Aorta (tissue), 4 donors: ENCODE measurements around the gene PTPRCAP. TPM values are rescaled to one million over a fixed set of nuclear protein-coding genes. Genes with fewer than 3 reads are reported as not detected.

Experiments used
- polyA plus RNA-seq, 2 donors: library from polyadenylated mRNA; stranded (reverse); fragments of 200-250 nt; gene quantifications; one replicate each; pipeline ENCODE4 v1.2.3, GENCODE V29; 2013
- total RNA-seq, 2 donors: library from RNA; stranded (reverse); fragmentation: NEBNext Ultra II Directional; extraction: Animal tissue kit (Norgen Biotek cat#: 25700); gene quantifications; one replicate each; pipeline ENCODE4 v1.2.1, GENCODE V29; 2021
- donor health status: healthy with polysubstance abuse.
- donor health status: Bipolar disorder and iron deficiency.
- donor health status: DM: no; HTN: no; CAD: no.
- donor health status: DM: yes; HTN: yes; CAD: no.

PTPRCAP gene
- total and polyA plus RNA-seq, 4 donors: 2.0 to 13.8 (median 3.8) TPM

Other genes starting within 250 kb of the PTPRCAP start
- 10 to 100 TPM; 53.8 to 77.6 TPM for gene GRK2, start 171.2 kb downstream of the PTPRCAP start, total RNA-seq
- gene GRK2, start 171.2 kb downstream of the PTPRCAP start, polyA plus RNA-seq: 10 to 100 TPM; 29.3 to 53.6 TPM
- 10 to 100 TPM; 43.2 to 96.1 TPM for gene ANKRD13D, start 148.4 kb downstream of the PTPRCAP start, total RNA-seq
- gene ANKRD13D, start 148.4 kb downstream of the PTPRCAP start, polyA plus RNA-seq: 100 to 1,000 TPM in 1 of 2 donors, 10 to 100 TPM in 1; 16.8 to 100 TPM
- gene SSH3, start 134.2 kb downstream of the PTPRCAP start, total RNA-seq: 10 to 100 TPM; 27.3 to 37.0 TPM
- 10 to 100 TPM; 13.3 to 24.1 TPM for gene SSH3, start 134.2 kb downstream of the PTPRCAP start, polyA plus RNA-seq
- 10 to 100 TPM; 82.7 to 85.1 TPM for gene POLD4, start 84.1 kb downstream of the PTPRCAP start, total RNA-seq
- 100 to 1,000 TPM; 175 to 338 TPM for gene POLD4, start 84.1 kb downstream of the PTPRCAP start, polyA plus RNA-seq
- gene CLCF1, start 64.1 kb downstream of the PTPRCAP start, total RNA-seq: 10 to 100 TPM in 1 of 2 donors, 1 to 10 TPM in 1; 7.7 to 12.0 TPM
- gene CLCF1, start 64.1 kb downstream of the PTPRCAP start, polyA plus RNA-seq: 10 to 100 TPM in 1 of 2 donors, 1 to 10 TPM in 1; 2.6 to 19.5 TPM
- 10 to 100 TPM; 14.6 to 25.1 TPM for gene RAD9A, start 45.7 kb downstream of the PTPRCAP start, total RNA-seq
- 10 to 100 TPM in 1 of 2 donors, 1 to 10 TPM in 1; 8.8 to 56.2 TPM for gene RAD9A, start 45.7 kb downstream of the PTPRCAP start, polyA plus RNA-seq
- gene PPP1CA, start 35.8 kb downstream of the PTPRCAP start, total RNA-seq: 10 to 100 TPM; 61.7 to 64.8 TPM
- 10 to 100 TPM; 79.6 to 92.0 TPM for gene PPP1CA, start 35.8 kb downstream of the PTPRCAP start, polyA plus RNA-seq
- 1 to 10 TPM; 4.2 to 9.5 TPM for gene TBC1D10C, start 33.6 kb downstream of the PTPRCAP start, total RNA-seq
- 1 to 10 TPM; 1.9 to 2.3 TPM for gene TBC1D10C, start 33.6 kb downstream of the PTPRCAP start, polyA plus RNA-seq
- 1 to 10 TPM; 7.0 to 9.3 TPM for gene CARNS1, start 22.0 kb downstream of the PTPRCAP start, total RNA-seq
- gene CARNS1, start 22.0 kb downstream of the PTPRCAP start, polyA plus RNA-seq: 1 to 10 TPM in 1 of 2 donors, under 1 TPM in 1; 0.38 to 8.1 TPM
- 10 to 100 TPM; 30.8 to 37.7 TPM for gene RPS6KB2, start 9.2 kb downstream of the PTPRCAP start, total RNA-seq
- gene RPS6KB2, start 9.2 kb downstream of the PTPRCAP start, polyA plus RNA-seq: 10 to 100 TPM; 38.2 to 84.8 TPM
- 10 to 100 TPM; 77.6 to 79.6 TPM for gene CORO1B, start 5.8 kb upstream of the PTPRCAP start, total RNA-seq
- gene CORO1B, start 5.8 kb upstream of the PTPRCAP start, polyA plus RNA-seq: 10 to 100 TPM; 45.7 to 96.7 TPM
- not detected for gene GPR152, start 15.0 kb upstream of the PTPRCAP start, total RNA-seq
- gene GPR152, start 15.0 kb upstream of the PTPRCAP start, polyA plus RNA-seq: not detected
- 1 to 10 TPM; 2.4 TPM for gene CABP4, start 17.7 kb upstream of the PTPRCAP start, total RNA-seq
- 1 to 10 TPM in 1 of 2 donors, under 1 TPM in 1; 0.33 to 3.9 TPM for gene CABP4, start 17.7 kb upstream of the PTPRCAP start, polyA plus RNA-seq
- gene TMEM134, start 31.6 kb upstream of the PTPRCAP start, total RNA-seq: 10 to 100 TPM; 34.1 to 37.6 TPM
- 10 to 100 TPM; 20.0 to 63.2 TPM for gene TMEM134, start 31.6 kb upstream of the PTPRCAP start, polyA plus RNA-seq
- gene AIP, start 45.3 kb upstream of the PTPRCAP start, total RNA-seq: 10 to 100 TPM; 61.2 to 63.1 TPM
- 100 to 1,000 TPM; 105 to 141 TPM for gene AIP, start 45.3 kb upstream of the PTPRCAP start, polyA plus RNA-seq
- 10 to 100 TPM; 40.5 to 48.8 TPM for gene PITPNM1, start 67.7 kb upstream of the PTPRCAP start, total RNA-seq
- 10 to 100 TPM; 11.8 to 22.5 TPM for gene PITPNM1, start 67.7 kb upstream of the PTPRCAP start, polyA plus RNA-seq
- 10 to 100 TPM; 40.8 to 65.6 TPM for gene CDK2AP2, start 70.5 kb upstream of the PTPRCAP start, total RNA-seq
- 100 to 1,000 TPM in 1 of 2 donors, 10 to 100 TPM in 1; 87.3 to 105 TPM for gene CDK2AP2, start 70.5 kb upstream of the PTPRCAP start, polyA plus RNA-seq
- gene CABP2, start 85.8 kb upstream of the PTPRCAP start, total RNA-seq: not detected
- gene CABP2, start 85.8 kb upstream of the PTPRCAP start, polyA plus RNA-seq: not detected
- gene GSTP1, start 146.1 kb upstream of the PTPRCAP start, total RNA-seq: 100 to 1,000 TPM; 371 to 432 TPM
- gene GSTP1, start 146.1 kb upstream of the PTPRCAP start, polyA plus RNA-seq: 100 to 1,000 TPM; 559 to 782 TPM
- gene NDUFV1, start 169.3 kb upstream of the PTPRCAP start, total RNA-seq: 100 to 1,000 TPM; 113 to 123 TPM
- 100 to 1,000 TPM; 104 to 295 TPM for gene NDUFV1, start 169.3 kb upstream of the PTPRCAP start, polyA plus RNA-seq
- 1 to 10 TPM; 4.6 to 6.8 TPM for gene NUDT8, start 192.3 kb upstream of the PTPRCAP start, total RNA-seq
- 1 to 10 TPM; 4.1 to 9.5 TPM for gene NUDT8, start 192.3 kb upstream of the PTPRCAP start, polyA plus RNA-seq
- gene TBX10, start 202.1 kb upstream of the PTPRCAP start, total RNA-seq: not detected
- gene TBX10, start 202.1 kb upstream of the PTPRCAP start, polyA plus RNA-seq: 1 to 10 TPM in 1 of 2 donors, under 1 TPM in 1; 0.23 to 5.4 TPM
- gene ACY3, start 213.0 kb upstream of the PTPRCAP start, total RNA-seq: not detected
- gene ACY3, start 213.0 kb upstream of the PTPRCAP start, polyA plus RNA-seq: 1 to 10 TPM in 1 of 2 donors, not detected in 1; 8.3 TPM
- gene ALDH3B2, start 236.9 kb upstream of the PTPRCAP start, total RNA-seq: not detected
- gene ALDH3B2, start 236.9 kb upstream of the PTPRCAP start, polyA plus RNA-seq: under 1 TPM in 1 of 2 donors, not detected in 1; 0.05 TPM